Prostate gland (tissue), 2 donors: ENCODE measurements around the gene FXYD6. TPM values are rescaled to one million over a fixed set of nuclear protein-coding genes. Genes with fewer than 3 reads are reported as not detected.

Experiments
- DNase-seq: peaks from one replicate; pipeline ENCODE4 v3.0.0-alpha.2; 2019; ENCODE audit warnings: low spot score
- H3K27ac ChIP-seq, 2 donors: fragments of 200-600 bp; sonication (generic); 2 replicates each; pipeline ENCODE4 v1.5.1; 2017 to 2019
- H3K27me3 ChIP-seq: fragments of 200-600 bp; sonication (generic); replicated peaks from 2 replicates; pipeline ENCODE4 v1.5.1; 2019; ENCODE audit not compliant: insufficient read depth
- H3K36me3 ChIP-seq, 2 donors: fragments of 200-600 bp; sonication (generic); 1 replicate in 1 of 2; 2 replicates in 1 of 2; pipeline versions ENCODE4 v1.5.1 to v1.8.1; 2017 to 2019
- H3K4me1 ChIP-seq: fragments of 200-600 bp; sonication (generic); replicated peaks from 2 replicates; pipeline ENCODE4 v1.5.1; 2019
- H3K4me3 ChIP-seq, 2 donors: fragments of 200-600 bp; sonication (generic); 2 replicates each; pipeline ENCODE4 v1.5.1; 2017 to 2019
- H3K9me3 ChIP-seq: fragments of 200-600 bp; sonication (generic); 2 replicates; pipeline ENCODE4 v1.5.1; 2017
- CTCF ChIP-seq, 4 experiments: fragments of 200-600 bp in 2 of 4; fragments of 450-650 bp in 2 of 4; sonication (generic) in 2 of 4; IDR thresholded peaks; 1 replicate in 3 of 4; 2 replicates in 1 of 4; pipeline ENCODE4 v1.5.1; 2016 to 2019; ENCODE audit warnings: antibody characterized with exemption in 4 of 4, mild to moderate bottlenecking in 2 of 4, moderate library complexity in 2 of 4
- POLR2A ChIP-seq: fragments of 450-650 bp; IDR thresholded peaks from one replicate; pipeline ENCODE4 v1.6.1; 2016; ENCODE audit warnings: antibody characterized with exemption, mild to moderate bottlenecking
- POLR2AphosphoS5 ChIP-seq: sonication (generic); formaldehyde crosslinking; IDR thresholded peaks from one replicate; pipeline ENCODE4 v1.6.1; 2017; ENCODE audit warnings: antibody characterized with exemption
- WGBS: methylation state at CpG from one replicate; pipeline ENCODE4 v1.1.5; 2018; 5-methylcytosine and 5-hydroxymethylcytosine counted together
- intact Hi-C: fragments of 100-400 bp; cut with DNase I; formaldehyde crosslinking; loops from one replicate; pipeline ENCODE4 v1.14.2; 2022
- total RNA-seq, 2 donors: library from RNA; depleted of rRNA; stranded (reverse); fragments of >200 nt; gene quantifications; one replicate each; pipeline ENCODE4 v1.1.0, GENCODE V29; 2016

The FXYD6 gene
- total RNA-seq, 2 donors from 2014 or later, result 29.6 to 366 TPM

DNA sequence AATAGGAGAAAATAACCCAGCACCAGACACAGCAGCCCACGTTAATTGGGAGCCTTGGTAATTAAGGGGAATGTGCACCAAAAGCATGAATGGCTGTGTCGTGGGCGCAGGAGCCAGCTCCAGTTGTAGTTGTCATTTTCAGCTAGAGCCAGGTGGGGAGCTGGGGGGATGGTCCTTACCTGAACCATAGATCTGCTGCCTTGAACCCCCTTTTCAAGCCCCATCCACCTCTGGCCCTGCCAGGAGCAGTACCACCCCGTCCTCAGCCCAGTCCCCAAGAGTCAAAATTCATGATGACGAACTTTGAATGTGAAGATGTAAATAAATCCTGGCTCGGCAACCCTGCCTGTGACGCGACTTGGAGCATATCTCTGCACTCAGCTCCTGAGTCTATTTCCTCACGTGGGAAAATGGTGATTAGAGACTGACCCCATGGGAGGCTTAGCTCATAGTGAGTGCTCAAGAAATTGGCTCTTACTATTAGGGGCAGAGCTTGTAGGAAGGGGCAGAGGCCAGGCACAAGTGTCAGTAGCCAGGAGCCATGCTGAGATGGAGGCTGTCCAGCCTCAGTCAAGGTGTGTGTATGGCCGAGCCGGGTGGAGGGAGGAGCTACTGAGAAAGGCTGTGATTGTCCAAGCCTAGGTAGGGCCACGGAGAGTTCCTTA is 794 bp upstream of the FXYD6 start:
- TF ChIP-seq POLR2A (no peak), CTCF (IDR thresholded peaks at IDR 0.05) (no peak), POLR2AphosphoS5 (no peak)
- H3K36me3 ChIP-seq, result no peaks in the 10 kb centered on the region
- H3K9me3 ChIP-seq, result no peaks in the 10 kb centered on the region
- intact Hi-C loops, result no loop called here
- WGBS, result 26% methylated on average over 12 of the region's 12 CpGs
- no peak for DNase-seq
- peak overlapping the region in 1 of 2 donors; percentile 71 for H3K27ac ChIP-seq
- H3K4me1 ChIP-seq, result no peaks in the 10 kb centered on the region
- H3K4me3 ChIP-seq, result peak overlapping the region; percentile 45
- no peaks in the 10 kb centered on the region for H3K27me3 ChIP-seq

GRCh38 chr11:117876059-117876340 is 458 bp downstream of the FXYD6 start:
- 0% methylated on average over 9 of the region's 9 CpGs for WGBS
- Histone ChIP-seq H3K36me3 (no peaks in the 10 kb centered on the region), H3K27ac (peak overlapping the region; percentile 69 to 71), H3K27me3 (no peaks in the 10 kb centered on the region), H3K9me3 (no peaks in the 10 kb centered on the region), H3K4me1 (no peaks in the 10 kb centered on the region), H3K4me3 (peak overlapping the region; percentile 45)
- intact Hi-C loops, result no loop called here
- TF ChIP-seq CTCF (IDR thresholded peaks at IDR 0.05), result no peak
- no peak for TF ChIP-seq POLR2AphosphoS5
- no peak for TF ChIP-seq POLR2A
- DNase-seq, result no peak

DNA sequence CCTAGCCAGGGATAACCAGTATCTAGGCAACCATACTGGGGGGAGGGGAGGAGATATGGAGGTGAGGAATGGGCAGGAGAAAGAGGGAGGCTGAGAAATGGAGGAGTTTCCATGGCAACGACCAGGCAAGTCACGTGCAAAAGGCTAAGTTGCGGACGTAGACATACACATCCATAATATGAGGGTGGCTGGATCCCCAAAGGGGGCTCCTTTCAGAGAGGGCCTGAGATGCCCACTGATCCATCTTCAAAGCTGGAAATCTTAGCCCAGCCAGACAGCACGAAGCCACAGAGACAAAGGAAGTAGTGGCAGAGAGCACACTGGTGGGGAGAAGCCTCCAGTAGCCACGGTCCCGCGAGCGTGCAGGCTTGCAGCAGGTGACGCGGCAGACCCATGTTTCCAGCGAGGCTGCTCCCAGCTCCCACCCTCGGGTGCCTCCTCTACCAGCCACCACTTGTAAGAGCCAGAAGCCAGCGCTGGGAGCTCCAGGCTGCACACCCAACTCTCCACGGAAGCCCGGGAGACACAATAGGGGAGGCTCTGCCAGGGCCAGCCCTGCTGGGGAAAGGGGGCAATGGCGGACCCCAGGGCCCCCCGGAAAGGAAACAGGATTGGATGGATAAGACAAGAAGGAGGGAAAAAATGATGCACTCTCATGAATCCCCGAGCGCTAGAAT is 938 bp downstream of the FXYD6 start:
- intact Hi-C loops, result no loop called here
- WGBS, result 4% methylated on average over 17 of the region's 20 CpGs
- Histone ChIP-seq H3K27me3 (no peaks in the 10 kb centered on the region), H3K9me3 (no peaks in the 10 kb centered on the region), H3K36me3 (no peaks in the 10 kb centered on the region), H3K27ac (peak overlapping the region; percentile 69 to 71), H3K4me1 (no peaks in the 10 kb centered on the region), H3K4me3 (peak overlapping the region; percentile 45)
- TF ChIP-seq POLR2A (no peak), POLR2AphosphoS5 (no peak), CTCF (IDR thresholded peaks at IDR 0.05) (no peak)
- DNase-seq, result no peak

DNA sequence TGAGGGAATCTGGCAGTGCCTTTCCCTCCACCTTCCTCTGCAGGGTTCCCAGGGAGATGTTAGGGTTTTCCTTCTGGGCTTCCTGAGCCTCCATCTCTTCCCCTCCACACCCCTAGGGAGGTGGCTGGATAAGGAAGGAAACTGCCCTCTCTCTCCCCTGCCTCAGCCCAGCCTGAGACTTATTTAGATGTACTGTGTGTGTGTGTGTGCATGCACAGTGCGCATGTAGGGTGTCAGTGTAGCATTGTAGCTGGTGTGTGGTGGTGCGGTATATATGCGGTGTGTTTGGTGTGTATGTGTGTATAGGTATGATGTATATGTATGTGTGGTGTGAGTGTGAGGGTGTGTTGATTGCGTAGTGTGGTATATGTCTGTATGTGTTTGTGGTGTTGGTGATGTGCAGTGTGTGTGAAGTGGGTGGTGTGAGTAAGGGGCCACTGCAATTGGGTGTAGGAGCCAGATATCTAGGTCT is 1.5 kb downstream of the FXYD6 start:
- no peaks in the 10 kb centered on the region for H3K9me3 ChIP-seq
- H3K27me3 ChIP-seq, result no peaks in the 10 kb centered on the region
- peak overlapping the region; percentile 58 to 69 for H3K27ac ChIP-seq
- H3K36me3 ChIP-seq, result no peaks in the 10 kb centered on the region
- intact Hi-C loops, result no loop called here
- DNase-seq, result no peak
- WGBS, result 90% methylated on average over 4 of the region's 4 CpGs
- no peak for TF ChIP-seq CTCF (IDR thresholded peaks at IDR 0.05)
- TF ChIP-seq POLR2A, result no peak
- no peak for TF ChIP-seq POLR2AphosphoS5
- no peaks in the 10 kb centered on the region for H3K4me1 ChIP-seq
- H3K4me3 ChIP-seq, result no peak overlapping the region
